Neural cell (in vitro differentiated cells): ENCODE measurements around the gene GFPT2.

Source experiments
- CTCF ChIP-seq: fragments of 450-650 bp; IDR thresholded peaks from 2 replicates; pipeline ENCODE4 v1.5.1; 2014; ENCODE audit warnings: antibody characterized with exemption, mild to moderate bottlenecking, moderate library complexity; ENCODE audit not compliant: poor library complexity, severe bottlenecking
- EP300 ChIP-seq: fragments of 450-650 bp; conservative IDR thresholded peaks from 2 replicates; pipeline ENCODE4 v1.6.1; 2014; ENCODE audit warnings: antibody characterized with exemption, mild to moderate bottlenecking, moderate library complexity; ENCODE audit not compliant: poor library complexity, severe bottlenecking
- EZH2 ChIP-seq: fragments of 200-600, 300-800 bp; shearing (Covaris generic), sonication (generic); IDR thresholded peaks from 2 replicates; pipeline ENCODE4 v1.6.1; 2014; ENCODE audit warnings: antibody characterized with exemption, low read length, borderline replicate concordance, mild to moderate bottlenecking; ENCODE audit not compliant: insufficient read depth, poor library complexity, severe bottlenecking
- MXI1 ChIP-seq: fragments of 450-650 bp; conservative IDR thresholded peaks from 2 replicates; pipeline ENCODE4 v1.6.1; 2014; ENCODE audit warnings: antibody characterized with exemption, mild to moderate bottlenecking; ENCODE audit not compliant: poor library complexity, severe bottlenecking

- TF ChIP-seq MXI1 (no peak), EP300 (no peak), CTCF (no peak), EZH2 (no peak)
Measured at GRCh38 chr5:180367300-180367699, 14.2 kb upstream of the GFPT2 start.
